GM12891 (cell line): Measurements from ENCODE around the gene VSX1.

Source experiments
- DNase-seq: peaks from one replicate; pipeline ENCODE4 v3.0.0; 2011; ENCODE audit warnings: low spot score; ENCODE audit not compliant: insufficient read length
- FAIRE-seq: peaks from 2 replicates; lab custom pipeline; 2011; peaks lifted over from hg19 to GRCh38; lab: Jason Lieb, UNC
- PAX5 ChIP-seq: IDR thresholded peaks from 2 replicates; pipeline ENCODE4 v1.6.1; 2011; ENCODE audit warnings: low read length, moderate library complexity, mild to moderate bottlenecking; ENCODE audit not compliant: insufficient read depth, severe bottlenecking
- POLR2A ChIP-seq: IDR thresholded peaks from 2 replicates; pipeline ENCODE4 v1.6.1; 2011; ENCODE audit warnings: low read depth, low read length, control low read depth
- POLR2AphosphoS5 ChIP-seq: IDR thresholded peaks from 2 replicates; pipeline ENCODE4 v1.6.1; 2011; ENCODE audit warnings: low read depth, low read length, control low read depth
- POU2F2 ChIP-seq: IDR thresholded peaks from 2 replicates; pipeline ENCODE4 v1.6.1; 2011; ENCODE audit warnings: low read depth, mild to moderate bottlenecking, control low read depth, low read length, moderate library complexity
- SPI1 ChIP-seq: IDR thresholded peaks from 2 replicates; pipeline ENCODE4 v1.6.1; 2011; ENCODE audit warnings: low read depth, low read length, control low read depth
- TAF1 ChIP-seq: IDR thresholded peaks from 2 replicates; pipeline ENCODE4 v1.6.1; 2011; ENCODE audit warnings: low read depth, low read length, control low read depth

Gene VSX1

DNA sequence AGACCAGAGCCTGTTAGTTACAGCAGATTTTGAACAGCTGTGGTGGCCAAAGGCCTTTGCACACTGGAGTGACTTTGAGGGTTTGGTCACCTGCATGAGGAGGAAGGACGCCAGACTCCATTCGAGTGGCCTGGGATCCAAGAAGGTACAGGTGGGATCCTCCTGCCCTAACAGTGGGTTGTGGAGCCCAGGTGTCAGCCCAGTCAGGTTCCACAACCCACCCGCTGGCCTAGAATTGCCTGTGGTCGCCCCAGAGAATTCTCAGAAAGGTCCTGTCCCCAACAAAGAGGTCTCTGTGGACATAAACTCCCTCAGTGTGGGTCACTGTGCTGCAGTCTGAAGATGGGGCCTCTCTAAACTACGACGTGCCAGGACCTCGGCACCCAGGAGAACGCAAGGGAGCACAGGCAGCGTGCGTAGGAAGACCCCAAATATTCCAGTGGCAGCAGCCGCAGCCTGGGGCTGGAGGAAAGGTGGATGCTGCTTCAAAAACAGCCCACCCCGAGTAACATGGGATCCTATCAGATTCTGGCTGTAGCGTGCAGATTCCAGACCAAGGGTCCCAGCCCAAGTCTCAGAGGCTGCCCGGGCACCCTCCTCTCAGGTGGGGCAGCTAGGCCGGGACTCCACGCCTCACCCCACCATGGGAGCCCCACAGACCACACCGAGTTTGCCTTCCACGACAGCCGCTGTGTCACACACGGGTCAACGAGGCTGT is 40.0 kb downstream of the VSX1 start:
- TF ChIP-seq POLR2AphosphoS5 (no peak), POLR2A (no peak), TAF1 (no peak), PAX5 (no peak), POU2F2 (no peak), SPI1 (no peak)
- no peak for FAIRE-seq

DNA sequence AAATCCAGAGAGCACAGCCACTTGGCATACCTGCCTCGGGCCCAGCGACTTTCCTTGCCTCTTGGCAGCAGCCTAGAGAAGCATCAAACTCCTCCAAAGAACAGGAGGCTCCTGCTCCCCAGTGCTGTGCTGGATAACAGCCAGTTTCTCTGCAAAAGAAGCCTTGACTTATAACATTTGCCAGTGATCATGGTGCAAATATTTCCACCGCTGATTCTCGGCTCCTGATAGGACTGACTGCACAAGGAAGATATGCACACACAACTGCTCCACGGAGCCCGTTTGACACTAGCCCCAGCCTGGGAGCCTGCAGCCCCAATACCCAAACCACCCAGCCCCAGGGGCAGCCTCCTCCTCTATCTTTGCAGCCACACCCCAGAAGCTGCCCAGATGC is 41.5 kb downstream of the VSX1 start:
- DNase-seq, result no peak

More for the DNA sequence above, 40.0 kb downstream of the VSX1 start:
- DNase-seq, result no peak

DNA sequence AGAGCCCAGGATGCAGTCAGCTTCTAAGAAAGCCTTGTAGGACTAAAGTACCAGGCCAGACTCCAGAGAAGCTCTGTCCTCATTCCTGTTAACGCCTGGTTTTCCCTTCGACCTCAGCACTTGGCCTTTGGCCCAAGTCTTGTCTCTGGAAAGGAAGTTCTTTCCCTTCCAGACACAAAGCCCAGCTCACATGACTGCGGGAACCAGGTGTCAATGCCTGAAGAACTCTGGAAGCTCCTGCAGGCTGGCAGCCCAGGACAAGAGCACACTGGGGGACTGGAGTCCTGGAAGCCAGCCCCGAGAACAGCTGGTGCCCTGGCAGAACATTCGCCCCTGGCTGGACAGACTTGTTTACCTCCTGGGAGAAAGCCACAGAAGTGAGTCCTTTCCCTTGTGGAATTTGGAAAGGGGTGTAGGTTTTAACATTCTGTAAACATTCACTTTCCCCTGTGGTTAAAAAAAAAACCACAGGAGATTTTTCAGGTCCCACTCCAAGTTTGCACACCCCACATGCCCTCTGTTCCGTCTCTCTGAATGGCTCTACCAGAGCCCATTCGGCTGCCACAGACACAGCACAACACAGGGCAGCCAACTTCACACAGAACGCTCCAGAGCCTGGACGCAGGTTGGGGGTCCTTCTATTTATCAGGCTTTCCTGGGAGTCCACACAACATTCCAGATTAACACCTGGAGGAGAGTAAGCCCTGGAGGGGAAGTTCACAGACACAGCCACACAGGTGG is 42.1 kb downstream of the VSX1 start:
- TF ChIP-seq PAX5 (no peak), POLR2AphosphoS5 (no peak), SPI1 (no peak), POLR2A (no peak), TAF1 (no peak), POU2F2 (no peak)
- DNase-seq (no peak), FAIRE-seq (no peak)

More for the DNA sequence above, 41.5 kb downstream of the VSX1 start:
- no peak for FAIRE-seq
- TF ChIP-seq PAX5 (no peak), SPI1 (no peak), POU2F2 (no peak), POLR2A (no peak), POLR2AphosphoS5 (no peak), TAF1 (no peak)

DNA sequence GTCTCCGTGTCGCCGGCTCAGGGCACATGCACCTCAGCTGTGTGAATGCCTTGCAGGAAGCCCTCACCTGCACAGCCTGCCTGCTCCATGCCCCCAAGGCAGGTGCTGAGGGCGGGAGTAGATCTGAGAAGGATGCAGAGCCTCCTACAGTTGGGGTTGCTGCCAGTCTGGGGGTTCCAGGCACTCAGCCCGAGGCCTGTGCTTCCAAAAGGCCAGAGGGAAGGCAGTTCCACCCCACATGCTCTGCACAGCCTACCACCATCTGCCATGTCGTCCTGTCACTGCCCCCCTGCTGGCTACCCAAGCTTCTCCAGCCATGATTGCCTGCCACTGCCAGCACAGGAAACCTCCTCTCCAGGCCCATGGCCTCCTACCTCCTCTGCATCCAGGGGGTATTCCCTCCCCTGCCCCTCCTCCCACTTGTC is 43.3 kb downstream of the VSX1 start:
- FAIRE-seq (no peak), DNase-seq (no peak)
- TF ChIP-seq POLR2A (no peak), TAF1 (no peak), PAX5 (no peak), SPI1 (no peak), POU2F2 (no peak), POLR2AphosphoS5 (no peak)

DNA sequence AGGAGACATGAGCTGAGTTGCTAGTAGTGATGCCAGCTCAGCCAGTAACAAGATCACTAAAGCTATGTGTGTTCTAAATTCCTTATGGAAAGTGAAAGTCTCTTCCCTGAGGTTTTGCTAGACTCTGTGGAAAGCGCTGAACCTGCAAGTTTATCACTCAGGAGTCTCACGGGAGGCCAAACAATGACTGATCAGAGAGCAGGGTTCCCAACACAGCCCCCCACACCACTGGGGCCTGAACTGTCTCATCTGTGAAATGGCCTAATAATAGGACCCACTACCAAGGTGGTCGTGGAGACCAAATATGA is 43.9 kb downstream of the VSX1 start:
- TF ChIP-seq SPI1, result no peak
- TF ChIP-seq POLR2A, result no peak
- no peak for TF ChIP-seq TAF1
- no peak for TF ChIP-seq POLR2AphosphoS5
- no peak for TF ChIP-seq POU2F2
- TF ChIP-seq PAX5, result no peak
- no peak for FAIRE-seq
- no peak for DNase-seq

- FAIRE-seq (no peak), DNase-seq (no peak)
- TF ChIP-seq POU2F2 (no peak), PAX5 (no peak), POLR2AphosphoS5 (no peak), SPI1 (no peak), TAF1 (no peak), POLR2A (no peak)
Measured at GRCh38 chr20:25037288-25038102, 44.4 kb downstream of the VSX1 start.

DNA sequence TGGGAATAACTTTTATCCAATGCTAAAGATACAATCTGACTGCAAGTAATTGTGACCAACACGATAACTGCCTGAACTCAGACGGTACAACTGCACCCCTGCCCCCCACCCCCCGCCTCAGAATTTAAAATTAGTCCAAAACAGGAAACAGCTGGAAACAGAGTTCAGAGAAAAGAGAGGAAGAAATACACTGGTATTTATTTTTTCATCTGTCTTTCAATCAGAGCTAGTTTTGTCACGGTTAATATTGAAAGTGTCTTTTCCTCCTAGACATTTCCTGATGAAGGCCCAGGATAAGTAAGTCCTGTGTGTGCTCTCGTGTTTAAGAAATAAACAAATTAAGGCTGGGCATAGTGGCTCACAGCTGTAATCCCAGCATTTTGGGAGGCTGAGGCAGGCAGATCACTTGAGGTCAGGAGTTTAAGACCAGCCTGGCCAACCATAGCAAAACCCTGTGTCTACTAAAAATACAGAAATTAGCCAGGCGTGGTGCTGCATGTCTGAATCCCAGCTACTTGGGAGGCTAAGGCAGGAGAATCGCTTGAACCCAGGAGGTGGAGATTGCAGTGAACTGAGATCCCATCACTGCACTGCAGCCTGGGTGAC is 45.5 kb downstream of the VSX1 start:
- DNase-seq (no peak), FAIRE-seq (no peak)
- no peak for TF ChIP-seq POLR2AphosphoS5
- no peak for TF ChIP-seq SPI1
- no peak for TF ChIP-seq POU2F2
- TF ChIP-seq TAF1, result no peak
- TF ChIP-seq PAX5, result no peak
- TF ChIP-seq POLR2A, result no peak

DNA sequence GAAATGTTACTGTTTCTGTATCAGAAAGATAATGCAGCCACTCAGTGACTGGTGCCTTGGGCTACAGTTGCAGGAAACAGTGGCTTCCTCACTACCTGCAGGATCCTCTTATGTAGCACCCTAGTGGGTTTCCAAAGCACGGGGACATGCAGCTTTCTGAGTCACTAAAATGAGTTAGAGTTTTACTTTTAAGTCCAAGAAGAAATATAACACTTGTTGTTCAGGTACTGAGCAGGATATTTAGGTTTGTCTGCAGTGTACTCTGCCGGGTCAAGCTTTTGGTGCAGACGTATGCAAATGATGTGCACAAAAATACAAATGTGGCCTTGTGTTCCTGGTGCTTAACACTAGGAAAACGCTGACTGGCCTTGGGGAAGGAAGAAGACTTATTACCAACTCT is 46.0 kb downstream of the VSX1 start:
- no peak for TF ChIP-seq POLR2A
- TF ChIP-seq POU2F2, result peak; percentile 81; the same call in 1 of the 2 replicates
- FAIRE-seq (peak; percentile 81), DNase-seq (no peak)

DNA sequence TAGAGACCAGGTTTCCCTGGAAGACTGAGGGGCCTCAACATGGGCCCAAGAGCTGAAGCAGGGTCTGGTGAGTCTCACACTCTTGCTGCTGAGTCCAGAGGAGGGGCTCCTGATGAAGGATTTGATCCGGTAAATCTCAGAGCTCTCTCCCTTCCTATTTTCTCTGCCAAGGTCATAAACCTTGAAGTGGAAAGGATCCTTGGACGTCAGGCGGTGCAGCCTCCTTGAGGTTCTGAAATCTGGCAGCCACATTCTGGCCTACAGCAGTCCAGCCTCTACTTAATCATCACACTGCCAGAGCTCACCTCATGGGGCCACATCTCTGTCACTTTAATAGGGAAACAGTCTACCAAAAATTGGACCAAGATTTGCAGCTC is 48.0 kb downstream of the VSX1 start:
- TF ChIP-seq POU2F2 (no peak), POLR2A (no peak), SPI1 (no peak), TAF1 (no peak), POLR2AphosphoS5 (no peak), PAX5 (no peak)
- no peak for DNase-seq
- no peak for FAIRE-seq
